ENCODE results near the gene FRAT2. TPM values are rescaled to one million over a fixed set of nuclear protein-coding genes. Genes with fewer than 3 reads are reported as not detected.

The FRAT2 gene
- total RNA-seq, 6 donors from 2014 or later, result 19.0 to 33.3 (median 29.5) TPM

DNA sequence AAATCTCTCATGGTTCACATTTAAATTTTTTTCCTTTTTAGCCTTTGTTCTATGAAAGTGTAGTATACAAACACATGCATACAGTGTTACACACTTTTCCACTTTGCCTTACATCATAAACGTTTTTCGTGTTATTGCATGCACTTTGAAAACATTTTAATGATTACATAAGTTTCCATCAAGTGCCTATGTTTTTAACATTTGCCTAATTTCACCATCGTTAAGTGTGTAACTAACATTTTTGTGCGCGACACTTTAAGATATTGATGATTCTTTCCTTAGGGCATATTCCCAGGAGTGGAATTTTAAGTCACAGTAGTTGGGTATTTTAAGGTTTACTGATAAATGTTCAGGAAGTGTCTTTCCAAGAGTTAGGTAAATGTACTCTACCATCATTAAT, 1.5 kb upstream of the FRAT2 start:
- H3K4me1 ChIP-seq, result peaks cover 32 to 57% (median 43%) of the 10 kb centered on the region in 4 donors
- H3K9me3 ChIP-seq, result no peaks in the 10 kb centered on the region
- H3K36me3 ChIP-seq, result no peaks in the 10 kb centered on the region
- DNase-seq (no peak), ATAC-seq (ENCODE audit: low FRiP score in 2 of 2) (no peak)
- no peak overlapping the region for H3K4me3 ChIP-seq
- TF ChIP-seq POLR2A (IDR thresholded peaks at IDR 0.05) (no peak), POLR2AphosphoS5 (IDR thresholded peaks at IDR 0.05) (no peak), EP300 (IDR thresholded peaks at IDR 0.05) (no peak)
- TF ChIP-seq, protein P1, sequence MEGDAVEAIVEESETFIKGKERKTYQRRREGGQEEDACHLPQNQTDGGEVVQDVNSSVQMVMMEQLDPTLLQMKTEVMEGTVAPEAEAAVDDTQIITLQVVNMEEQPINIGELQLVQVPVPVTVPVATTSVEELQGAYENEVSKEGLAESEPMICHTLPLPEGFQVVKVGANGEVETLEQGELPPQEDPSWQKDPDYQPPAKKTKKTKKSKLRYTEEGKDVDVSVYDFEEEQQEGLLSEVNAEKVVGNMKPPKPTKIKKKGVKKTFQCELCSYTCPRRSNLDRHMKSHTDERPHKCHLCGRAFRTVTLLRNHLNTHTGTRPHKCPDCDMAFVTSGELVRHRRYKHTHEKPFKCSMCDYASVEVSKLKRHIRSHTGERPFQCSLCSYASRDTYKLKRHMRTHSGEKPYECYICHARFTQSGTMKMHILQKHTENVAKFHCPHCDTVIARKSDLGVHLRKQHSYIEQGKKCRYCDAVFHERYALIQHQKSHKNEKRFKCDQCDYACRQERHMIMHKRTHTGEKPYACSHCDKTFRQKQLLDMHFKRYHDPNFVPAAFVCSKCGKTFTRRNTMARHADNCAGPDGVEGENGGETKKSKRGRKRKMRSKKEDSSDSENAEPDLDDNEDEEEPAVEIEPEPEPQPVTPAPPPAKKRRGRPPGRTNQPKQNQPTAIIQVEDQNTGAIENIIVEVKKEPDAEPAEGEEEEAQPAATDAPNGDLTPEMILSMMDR (IDR thresholded peaks at IDR 0.05), result no peak
- WGBS, 2 donors, result 37 to 45% methylated on average over 5 of the region's 5 CpGs
- peak overlapping the region in 3 of 4 donors; percentile 46 to 95 (median 94) for H3K27ac ChIP-seq
- no peaks in the 10 kb centered on the region for H3K27me3 ChIP-seq

DNA sequence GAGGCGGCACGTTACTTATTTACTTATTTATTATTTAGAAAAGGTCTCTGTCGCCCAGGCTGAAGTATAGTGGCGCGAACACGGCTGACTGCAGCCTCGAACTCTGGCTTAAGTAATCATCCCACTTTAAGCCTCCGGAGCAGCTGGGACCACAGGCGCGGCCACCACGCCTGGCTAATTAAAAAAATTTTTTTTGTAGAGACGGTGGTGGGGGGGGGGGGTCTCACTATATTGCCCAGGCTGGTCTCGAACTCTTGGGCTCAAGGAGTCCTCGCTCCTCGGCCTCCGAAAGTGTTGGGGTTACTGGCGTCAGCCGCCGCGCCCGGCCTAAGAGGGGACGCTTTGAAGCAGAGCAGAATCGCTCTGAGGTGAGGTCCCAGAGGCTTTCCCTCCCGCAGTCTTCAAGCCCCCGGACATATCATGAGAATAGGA, 675 bp upstream of the FRAT2 start:
- peak in 1 of 2 donors; percentile 87 for DNase-seq
- TF ChIP-seq POLR2AphosphoS5 (IDR thresholded peaks at IDR 0.05), result no peak
- TF ChIP-seq, protein P1 (IDR thresholded peaks at IDR 0.05), result no peak
- no peak for TF ChIP-seq EP300 (IDR thresholded peaks at IDR 0.05)
- no peak for TF ChIP-seq POLR2A (IDR thresholded peaks at IDR 0.05)
- H3K27ac ChIP-seq, result peak overlapping the region; percentile 94 to 99 (median 96)
- peaks cover 39 to 63% (median 49%) of the 10 kb centered on the region in 4 donors for H3K4me1 ChIP-seq
- H3K4me3 ChIP-seq, result peak overlapping the region; percentile 68 to 93 (median 87)
- no peaks in the 10 kb centered on the region for H3K27me3 ChIP-seq
- H3K9me3 ChIP-seq, result no peaks in the 10 kb centered on the region
- ATAC-seq (ENCODE audit: low FRiP score in 2 of 2), result no peak
- 9 to 16% methylated on average over 14 to 25 of the region's 25 CpGs for WGBS, 2 donors
- no peaks in the 10 kb centered on the region for H3K36me3 ChIP-seq

DNA sequence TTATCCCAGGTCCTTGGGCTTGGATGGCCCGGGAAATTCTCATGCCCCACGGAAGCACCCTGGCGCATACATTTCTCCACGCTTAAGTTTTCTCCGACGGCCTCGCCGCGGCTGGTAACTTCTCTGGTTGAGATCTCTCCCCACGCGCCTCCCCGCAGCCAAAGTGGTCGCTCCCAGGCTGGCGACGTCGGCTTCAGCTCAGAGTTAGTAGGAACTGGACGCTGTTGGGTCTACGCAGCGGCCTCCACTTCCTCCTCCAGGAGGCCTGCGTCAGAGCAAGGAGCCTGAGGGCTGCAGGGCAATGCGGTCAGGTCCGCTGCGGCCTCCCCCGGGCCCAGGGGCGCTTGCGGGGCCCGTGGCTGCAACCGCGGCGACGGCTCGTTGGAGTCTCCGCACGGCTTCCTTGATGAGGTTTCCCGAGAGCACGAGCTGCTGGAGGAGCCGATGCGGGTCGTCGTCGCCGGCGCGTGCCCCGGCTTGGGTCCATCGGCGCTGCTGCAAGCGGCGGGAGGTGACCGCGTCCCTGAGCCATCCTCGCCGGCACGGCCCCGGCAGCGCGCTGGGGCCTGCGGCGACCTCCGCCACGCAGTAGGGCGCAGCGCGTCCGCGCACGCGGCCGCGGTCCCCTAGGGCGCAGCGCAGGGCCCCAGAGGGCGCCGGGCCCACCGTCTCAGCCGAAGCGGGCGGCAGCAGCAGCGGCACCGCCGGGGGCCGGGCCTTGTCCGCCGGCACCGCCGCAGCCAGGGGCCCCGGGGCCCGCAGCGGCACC, 744 bp downstream of the FRAT2 start:
- H3K9me3 ChIP-seq, result no peaks in the 10 kb centered on the region
- peak overlapping the region; percentile 94 to 99 (median 96) for H3K27ac ChIP-seq
- DNase-seq (peak; percentile 76 to 91), ATAC-seq (ENCODE audit: low FRiP score in 2 of 2) (peak; percentile 57 to 69)
- H3K4me1 ChIP-seq, result peaks cover 42 to 78% (median 53%) of the 10 kb centered on the region in 4 donors
- H3K36me3 ChIP-seq, result peaks cover 0 to 6% (median 2%) of the 10 kb centered on the region in 4 donors
- peak overlapping the region; percentile 68 to 88 (median 82) for H3K4me3 ChIP-seq
- no peaks in the 10 kb centered on the region for H3K27me3 ChIP-seq
- 1% methylated on average over 15 to 49 of the region's 89 CpGs for WGBS, 2 donors
- TF ChIP-seq, protein P1 (IDR thresholded peaks at IDR 0.05), result peak in 1 of 6 experiments; percentile 10
- TF ChIP-seq POLR2A (IDR thresholded peaks at IDR 0.05) (peak in 2 of 4 donors; percentile 36 to 69), EP300 (IDR thresholded peaks at IDR 0.05) (no peak), POLR2AphosphoS5 (IDR thresholded peaks at IDR 0.05) (peak; percentile 55 to 58)

DNA sequence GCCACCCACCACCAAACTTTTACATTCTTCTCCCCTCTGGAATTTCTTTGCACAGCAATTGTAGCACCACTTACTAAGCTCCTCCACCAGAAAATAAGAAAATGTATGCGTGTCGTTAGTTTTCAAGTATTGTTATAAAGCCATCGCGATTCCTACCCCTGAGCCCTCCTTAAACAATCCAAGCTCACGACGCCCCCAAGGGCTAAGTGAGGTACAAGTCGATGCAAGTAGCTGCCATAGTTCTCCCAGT, 1.3 kb downstream of the FRAT2 start:
- Histone ChIP-seq H3K9me3 (no peaks in the 10 kb centered on the region), H3K4me3 (peak overlapping the region; percentile 68 to 88 (median 82)), H3K27ac (peak overlapping the region; percentile 94 to 99 (median 96)), H3K4me1 (peaks cover 42 to 83% (median 55%) of the 10 kb centered on the region in 4 donors), H3K36me3 (peaks cover 0 to 10% (median 2%) of the 10 kb centered on the region in 4 donors), H3K27me3 (no peaks in the 10 kb centered on the region)
- WGBS, 2 donors, result 0 to 5% methylated on average over 7 of the region's 7 CpGs
- peak in 1 of 2 donors; percentile 1 for ATAC-seq (ENCODE audit: low FRiP score in 2 of 2)
- no peak for TF ChIP-seq EP300 (IDR thresholded peaks at IDR 0.05)
- TF ChIP-seq POLR2A (IDR thresholded peaks at IDR 0.05), result no peak
- no peak for TF ChIP-seq POLR2AphosphoS5 (IDR thresholded peaks at IDR 0.05)
- TF ChIP-seq, protein P1 (IDR thresholded peaks at IDR 0.05), result no peak
- no peak for DNase-seq
